Skin epidermis (tissue), 12 donors: ENCODE results near the gene C10orf67.
A peak's percentile ranks its signal among the peaks of the same experiment; 100 is the strongest.
"Not testable (repeated sequence)": the region's sequence is repeated elsewhere in the genome, so short reads cannot be mapped to it uniquely, and the experiment has no call there.

Experiments
- H3K27ac ChIP-seq, 21 experiments: fragments of 200-600 bp; sonication (generic) in 11 of 21; one replicate each; pipeline ENCODE4 v1.5.0; 2020; ENCODE audit warnings: mild to moderate bottlenecking in 3 of 21, inconsistent platforms in 2 of 21, moderate library complexity in 2 of 21
- H3K4me3 ChIP-seq, 7 experiments: fragments of 200-600 bp; sonication (generic) in 2 of 7; one replicate each; pipeline ENCODE4 v1.5.0; 2020; ENCODE audit warnings: inconsistent platforms in 2 of 7, mild to moderate bottlenecking in 2 of 7, moderate library complexity in 1 of 7

C10orf67 gene

DNA sequence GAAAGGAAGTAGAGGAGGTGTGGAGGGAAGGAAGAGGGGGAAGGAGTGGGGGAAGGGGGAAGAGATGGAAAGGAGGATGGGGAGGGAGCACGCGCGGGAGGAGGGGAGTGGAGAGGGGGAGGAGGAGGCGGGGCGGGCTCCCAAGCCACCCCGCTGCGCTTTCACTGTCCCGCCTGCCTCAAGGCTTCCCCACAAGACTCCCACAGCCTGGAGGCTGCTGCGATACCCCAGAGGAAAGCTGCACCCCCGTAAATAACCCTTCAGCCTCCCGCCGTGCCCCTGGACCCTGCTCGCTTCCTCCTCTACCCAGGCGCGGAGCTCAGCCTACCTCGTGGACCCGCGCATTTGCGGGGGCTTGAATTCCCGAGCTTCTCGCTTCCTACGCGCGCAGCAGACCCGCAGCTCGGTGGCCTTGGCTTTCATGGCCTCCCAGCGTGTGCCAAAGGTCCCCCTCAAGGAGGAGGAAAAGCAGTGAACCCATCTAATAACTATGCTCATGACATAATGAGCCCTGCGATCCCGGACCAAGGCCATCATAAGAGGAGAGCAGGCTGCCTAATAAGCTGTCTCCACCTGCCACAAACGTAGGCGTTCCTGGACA lies at the start of gene C10orf67:
TSS of gene C10orf67 (minus strand) at position 557 of the 601 bp plus-strand sequence. CDS start at position 534, 23 bp downstream.
- peak within 1 kb of the TSS; percentile 30 to 51 (median 37) for H3K4me3 ChIP-seq
- H3K27ac ChIP-seq: peak within 1 kb of the TSS in 15 of 21 experiments; percentile 14 to 75 (median 53)

DNA sequence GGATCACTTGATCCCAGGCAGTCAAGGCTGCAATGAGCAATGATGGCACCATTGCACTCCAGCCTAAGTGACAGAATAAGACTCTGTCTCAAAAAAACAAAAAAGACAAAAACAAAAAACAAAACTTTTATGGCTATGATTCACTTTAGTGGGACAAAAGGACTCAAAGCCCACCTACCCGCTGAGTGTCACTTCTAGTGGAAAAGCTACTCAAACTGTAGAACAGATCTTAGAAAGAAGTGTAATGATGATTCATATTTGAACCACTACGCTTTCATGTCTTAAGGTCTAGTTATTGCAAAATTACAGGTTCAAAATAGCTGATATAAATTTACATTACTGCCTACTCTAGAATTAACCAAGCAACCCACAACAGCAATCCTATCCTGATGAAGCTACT lies 47.2 kb upstream of the C10orf67 start:
- H3K27ac ChIP-seq: no peak overlapping the region
- no peak overlapping the region for H3K4me3 ChIP-seq

DNA sequence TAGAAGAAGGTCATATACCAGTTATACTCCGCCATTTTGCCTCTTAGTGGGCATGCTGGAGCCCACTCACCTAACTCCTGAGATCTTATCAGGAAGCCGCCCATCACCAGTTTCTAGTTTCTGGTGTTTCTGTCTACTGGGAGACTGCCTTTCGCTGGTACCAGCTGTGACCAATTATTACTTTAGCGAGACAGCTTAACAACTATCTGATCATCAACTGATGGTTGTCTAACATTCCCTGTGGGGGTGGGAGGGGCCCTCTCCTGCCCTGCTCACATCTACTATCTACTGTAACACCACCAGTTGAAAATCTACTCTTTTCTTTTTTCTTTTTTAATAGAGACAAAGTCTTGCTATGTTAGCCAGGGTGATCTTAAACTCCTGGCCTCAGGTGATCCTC lies 46.2 kb upstream of the C10orf67 start:
- Histone ChIP-seq H3K4me3 (no peak overlapping the region), H3K27ac (no peak overlapping the region)

- not testable (repeated sequence) for H3K27ac ChIP-seq, H3K4me3 ChIP-seq
These were observed 45.8 kb upstream of the C10orf67 start for GRCh38 chr10:23390408-23390807.

DNA sequence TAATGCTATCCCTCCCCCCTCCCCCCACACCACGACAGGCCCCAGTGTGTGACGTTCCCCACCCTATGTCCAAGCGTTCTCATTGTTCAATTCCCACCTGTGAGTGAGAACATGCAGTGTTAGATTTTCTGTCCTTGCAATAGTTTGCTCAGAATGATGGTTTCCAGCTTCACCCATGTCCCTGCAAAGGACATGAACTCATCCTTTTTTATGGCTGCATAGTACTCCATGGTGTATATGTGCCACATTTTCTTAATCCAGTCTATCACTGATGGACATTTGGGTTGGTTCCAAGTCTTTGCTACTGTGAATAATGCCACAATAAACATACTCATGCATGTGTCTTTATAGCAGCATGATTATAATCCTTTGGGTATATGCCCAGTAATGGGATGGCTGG lies 42.9 kb upstream of the C10orf67 start:
- H3K4me3 ChIP-seq: not testable (repeated sequence)

GRCh38 chr10:23386052-23386451 lies 41.5 kb upstream of the C10orf67 start:
- Histone ChIP-seq H3K4me3 (no peak overlapping the region), H3K27ac (no peak overlapping the region)

More for the DNA sequence above, 42.9 kb upstream of the C10orf67 start:
- not testable (repeated sequence) for H3K27ac ChIP-seq

- no peak overlapping the region for H3K4me3 ChIP-seq
- peak overlapping the region in 1 of 21 experiments; percentile 29 for H3K27ac ChIP-seq
These were observed 39.8 kb upstream of the C10orf67 start for GRCh38 chr10:23384364-23384763.

DNA sequence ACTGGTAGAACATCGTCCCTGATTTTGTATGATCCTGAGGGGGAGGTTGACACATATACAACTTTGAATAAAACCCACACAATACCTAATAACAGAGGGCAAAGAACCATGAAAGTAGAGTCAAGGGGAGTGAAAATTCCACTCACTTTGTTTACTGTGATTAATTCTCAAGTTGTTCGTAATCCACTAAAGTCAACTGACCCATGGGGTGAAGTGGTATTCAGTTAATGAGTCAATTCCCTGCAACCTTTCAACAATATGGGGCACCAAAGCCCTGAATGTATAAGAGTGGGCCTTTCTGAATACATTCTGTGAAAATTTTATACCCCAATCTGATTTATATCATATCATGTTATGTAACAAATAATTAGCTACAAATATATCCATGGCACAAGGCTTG lies 39.0 kb upstream of the C10orf67 start:
- peak overlapping the region in 5 of 21 experiments; percentile 1 to 43 (median 18) for H3K27ac ChIP-seq
- no peak overlapping the region for H3K4me3 ChIP-seq

DNA sequence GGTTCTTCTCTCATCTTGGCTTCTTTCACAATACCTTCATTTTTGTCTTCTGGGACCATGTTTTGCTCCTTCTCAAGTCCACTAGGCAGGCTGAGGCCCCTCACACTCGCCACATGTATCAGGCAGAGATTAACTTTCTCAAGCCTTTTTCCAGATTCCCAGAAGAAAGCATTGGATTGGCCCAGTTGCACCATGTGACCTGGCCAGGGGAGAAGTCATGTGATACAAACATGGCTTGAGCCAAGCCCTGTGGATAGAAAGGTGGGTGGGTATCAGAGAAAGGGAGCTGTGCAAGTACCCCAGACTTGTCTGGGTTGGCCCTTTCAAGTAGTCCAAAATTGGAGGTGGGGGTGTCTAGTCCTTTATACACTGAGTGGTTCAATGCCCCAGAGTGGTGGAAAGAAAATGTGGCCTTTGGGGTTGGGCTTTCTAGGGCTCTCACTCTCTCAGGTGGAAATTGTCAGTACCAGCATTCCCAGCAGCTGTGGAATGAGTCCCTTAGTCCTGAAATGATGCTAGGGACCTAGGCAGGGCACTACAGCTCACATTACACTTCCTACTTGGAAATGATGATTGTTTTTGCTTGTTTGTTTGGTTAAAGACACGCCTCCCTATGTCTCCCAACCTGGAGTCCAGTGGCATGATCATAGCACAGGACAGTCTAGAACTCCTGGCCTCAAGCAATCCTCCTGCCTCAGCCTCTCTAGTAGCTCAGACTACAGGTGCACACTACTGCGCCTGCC lies 36.9 kb upstream of the C10orf67 start:
- H3K4me3 ChIP-seq: no peak overlapping the region
- no peak overlapping the region for H3K27ac ChIP-seq

- Histone ChIP-seq H3K27ac (no peak overlapping the region), H3K4me3 (no peak overlapping the region)
These were observed 35.1 kb upstream of the C10orf67 start for GRCh38 chr10:23379686-23380085.

DNA sequence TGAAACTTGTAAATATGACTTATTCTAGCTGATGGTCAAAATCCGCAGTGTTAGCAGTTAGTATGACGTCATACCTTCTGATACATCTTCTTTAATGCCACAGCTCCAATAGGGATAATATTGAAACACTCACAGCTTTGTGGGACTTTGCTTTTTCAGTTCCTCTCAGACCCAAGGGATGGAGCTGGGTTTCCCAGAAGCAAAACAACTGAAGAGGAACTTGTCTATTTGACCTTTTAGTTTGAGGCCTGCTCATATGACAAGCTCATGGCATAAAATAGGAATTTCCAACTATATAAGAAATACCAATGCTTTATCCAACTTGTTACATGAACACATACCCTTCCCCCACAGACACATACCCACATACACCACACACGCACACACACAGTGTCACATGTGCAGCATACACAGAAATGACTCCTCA lies 31.6 kb upstream of the C10orf67 start:
- H3K4me3 ChIP-seq: no peak overlapping the region
- H3K27ac ChIP-seq: peak overlapping the region in 6 of 21 experiments; percentile 19 to 55 (median 28)

GRCh38 chr10:23375366-23375765 lies 30.8 kb upstream of the C10orf67 start:
- Histone ChIP-seq H3K4me3 (no peak overlapping the region), H3K27ac (peak overlapping the region in 5 of 21 experiments; percentile 3 to 64 (median 42))

DNA sequence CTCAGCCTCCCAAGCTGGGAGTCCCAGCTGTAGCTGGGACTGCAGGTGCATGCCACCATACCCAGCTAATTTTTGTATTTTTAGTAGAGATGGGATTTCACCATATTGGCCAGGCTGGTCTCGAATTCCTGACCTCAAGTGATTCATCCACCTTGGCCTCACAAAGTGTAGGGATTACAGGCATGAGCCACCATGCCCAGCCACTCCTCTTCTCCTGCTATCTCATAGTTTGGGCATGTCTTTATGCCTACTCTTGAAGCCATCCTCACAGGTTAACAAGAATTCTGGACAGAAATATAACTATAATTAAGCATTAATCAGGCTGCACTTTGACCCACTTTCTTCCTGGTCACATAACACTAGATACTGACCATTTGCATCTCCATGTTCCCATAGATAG lies 28.6 kb upstream of the C10orf67 start:
- H3K4me3 ChIP-seq: no peak overlapping the region
- no peak overlapping the region for H3K27ac ChIP-seq

DNA sequence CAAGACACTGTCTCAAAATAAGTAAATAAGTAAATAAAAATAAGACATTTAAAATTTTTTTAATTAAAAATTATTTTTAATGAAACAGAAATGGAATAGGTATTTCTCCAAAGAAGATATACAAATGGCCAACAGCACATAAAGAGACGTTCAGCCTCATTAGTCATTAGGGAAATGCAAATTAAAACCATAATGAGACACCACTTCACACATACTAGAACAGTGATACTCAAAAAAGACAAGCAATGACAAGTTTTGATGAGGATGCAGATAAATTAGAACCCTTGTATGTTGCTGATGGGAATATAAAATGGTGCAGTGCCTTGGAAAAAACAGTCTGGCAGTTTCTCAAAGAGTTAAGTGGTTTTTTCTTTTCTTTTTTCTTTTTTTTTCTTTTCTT lies 26.5 kb upstream of the C10orf67 start:
- peak overlapping the region in 2 of 21 experiments; percentile 34 to 79 for H3K27ac ChIP-seq
- H3K4me3 ChIP-seq: no peak overlapping the region

DNA sequence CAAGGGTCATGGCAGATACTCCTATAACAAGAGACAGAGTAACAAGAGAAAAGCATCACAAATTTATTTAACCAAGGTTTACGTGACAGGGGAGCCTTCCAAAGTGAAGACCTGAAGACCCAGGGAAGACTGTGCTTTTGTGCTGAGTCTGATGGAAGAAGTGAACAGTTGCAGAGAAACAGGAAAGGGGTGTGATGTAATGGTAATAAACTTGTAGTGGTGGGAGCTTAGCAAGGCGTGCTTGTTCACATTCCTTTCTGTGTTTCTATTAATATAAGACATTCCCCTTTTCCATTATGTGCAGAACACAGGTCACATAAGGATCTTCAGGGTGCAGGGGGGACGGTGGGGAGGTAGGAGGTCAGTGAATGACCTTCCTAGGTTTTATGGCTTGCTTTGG lies 25.5 kb upstream of the C10orf67 start:
- no peak overlapping the region for H3K4me3 ChIP-seq
- H3K27ac ChIP-seq: peak overlapping the region in 1 of 21 experiments; percentile 79

GRCh38 chr10:23368816-23369640 lies 24.4 kb upstream of the C10orf67 start:
- peak overlapping the region in 4 of 21 experiments; percentile 19 to 79 (median 58) for H3K27ac ChIP-seq
- H3K4me3 ChIP-seq: no peak overlapping the region

DNA sequence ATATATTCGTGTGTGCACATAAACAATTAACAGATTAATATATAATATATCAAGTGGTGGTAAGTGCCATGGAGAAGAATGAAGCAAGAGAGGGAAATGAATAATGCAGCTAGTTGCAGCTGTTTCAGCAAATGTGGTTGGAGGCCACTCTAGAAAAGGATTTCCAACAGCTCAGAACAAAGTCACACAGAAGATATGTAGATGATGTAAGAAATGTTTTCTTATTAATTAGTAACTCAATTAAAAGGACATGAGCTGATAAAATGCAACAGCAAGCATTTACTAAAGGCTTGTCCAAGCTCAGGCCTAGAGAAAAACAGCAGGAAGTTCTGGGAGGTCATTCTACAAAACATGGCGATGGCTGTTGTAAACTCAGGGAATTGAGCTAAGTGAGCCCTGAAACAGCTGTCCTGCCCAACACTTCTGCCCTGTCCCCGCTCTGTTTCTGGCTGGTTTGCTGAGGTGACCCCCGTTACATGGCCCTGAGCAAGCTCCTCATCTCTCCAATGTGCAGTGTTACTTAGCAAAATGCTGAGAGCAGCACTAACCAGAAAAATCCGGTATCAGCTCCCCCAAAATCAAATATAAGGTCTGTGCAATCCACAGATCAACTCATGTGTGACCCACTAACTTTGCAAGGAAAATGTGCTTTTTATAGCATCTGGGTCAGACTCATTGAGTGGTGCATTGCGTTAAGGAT lies 23.4 kb upstream of the C10orf67 start:
- H3K4me3 ChIP-seq: no peak overlapping the region
- H3K27ac ChIP-seq: peak overlapping the region in 5 of 21 experiments; percentile 11 to 79 (median 51)

DNA sequence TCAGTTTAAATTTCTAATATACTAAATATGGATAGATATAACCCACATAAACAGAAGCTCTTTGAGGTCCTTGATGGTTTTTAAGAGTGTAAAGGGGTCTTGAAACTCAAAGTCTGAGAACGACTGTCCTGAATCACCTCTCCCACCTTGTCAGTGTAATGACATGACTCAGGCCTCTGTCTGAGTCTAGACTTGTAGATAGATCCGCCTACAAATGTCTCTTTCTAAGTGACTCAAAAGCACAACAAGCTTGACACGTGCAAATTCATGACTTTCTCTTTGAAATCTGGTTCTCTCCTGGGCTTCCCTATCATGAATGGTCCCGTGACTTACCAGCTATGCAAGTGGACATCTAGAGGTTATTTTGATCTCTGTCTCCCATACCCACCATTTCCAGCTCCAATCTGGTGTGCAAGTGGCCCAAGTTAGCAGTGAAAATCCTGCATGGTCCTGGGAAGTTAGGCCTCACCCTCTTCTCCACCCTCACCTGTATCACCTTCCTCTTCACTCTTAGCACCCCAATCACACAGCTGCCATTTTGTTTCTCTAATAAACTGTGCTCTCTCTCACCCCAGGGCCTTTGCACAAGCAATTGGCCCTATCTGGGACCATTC lies 20.9 kb upstream of the C10orf67 start:
- H3K4me3 ChIP-seq: not testable (repeated sequence)
- H3K27ac ChIP-seq: peak overlapping the region in 1 of 21 experiments; percentile 81

GRCh38 chr10:23364378-23364777 lies 19.8 kb upstream of the C10orf67 start:
- H3K27ac ChIP-seq: peak overlapping the region in 2 of 21 experiments; percentile 51 to 81
- H3K4me3 ChIP-seq: no peak overlapping the region
